UCSD-AML1 (cell line): ENCODE measurements around the gene TTL.
A peak's percentile ranks its signal among the peaks of the same experiment; 100 is the strongest.
"Not testable (repeated sequence)": the region's sequence is repeated elsewhere in the genome, so short reads cannot be mapped to it uniquely, and the experiment has no call there.

ENCODE experiments used
- DNase-seq: peaks from one replicate; lab custom pipeline; 2025; ENCODE audit not compliant: unreplicated experiment; lab: John Stamatoyannopoulos, UW

Gene TTL

DNA sequence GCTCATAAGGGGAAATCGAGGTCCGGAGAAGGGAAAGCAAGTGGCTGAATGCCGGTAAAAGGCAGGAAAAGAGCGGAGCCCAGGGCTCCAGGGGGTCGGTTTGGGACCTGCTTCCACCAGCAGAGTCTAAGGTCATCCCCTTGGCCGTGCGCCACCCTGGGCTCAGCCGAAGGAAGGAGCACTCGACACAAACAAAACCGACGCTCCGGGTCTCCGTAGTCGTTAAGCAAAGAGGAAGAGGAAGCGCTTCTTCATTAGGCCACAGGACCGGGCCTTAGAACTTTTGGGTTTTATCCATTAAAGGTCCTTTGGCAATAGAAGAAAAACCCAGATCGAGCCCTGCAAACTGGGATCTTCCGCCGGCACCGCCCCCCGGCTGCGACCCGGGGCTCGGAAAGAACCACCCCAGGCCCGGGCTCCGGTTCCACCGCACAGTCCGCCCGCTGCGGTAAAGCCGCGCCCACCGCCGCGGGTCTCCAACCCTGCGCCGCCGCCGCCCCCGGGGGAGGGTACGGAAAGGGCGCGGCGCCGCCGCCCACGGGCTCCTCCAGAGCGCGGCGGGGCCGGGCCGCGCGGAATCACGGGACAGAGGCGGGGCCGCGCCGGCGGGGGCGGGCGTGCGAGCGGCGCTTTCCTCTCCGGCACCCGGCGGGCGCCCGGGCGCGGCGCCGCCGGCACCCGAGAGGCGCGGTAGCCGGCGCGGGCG lies at the start of gene TTL:
TSS of gene TTL (plus strand) at position 629 of the 706 bp plus-strand sequence. CDS start 189 bp downstream, outside the sequence.
- DNase-seq = peak; percentile 82

DNA sequence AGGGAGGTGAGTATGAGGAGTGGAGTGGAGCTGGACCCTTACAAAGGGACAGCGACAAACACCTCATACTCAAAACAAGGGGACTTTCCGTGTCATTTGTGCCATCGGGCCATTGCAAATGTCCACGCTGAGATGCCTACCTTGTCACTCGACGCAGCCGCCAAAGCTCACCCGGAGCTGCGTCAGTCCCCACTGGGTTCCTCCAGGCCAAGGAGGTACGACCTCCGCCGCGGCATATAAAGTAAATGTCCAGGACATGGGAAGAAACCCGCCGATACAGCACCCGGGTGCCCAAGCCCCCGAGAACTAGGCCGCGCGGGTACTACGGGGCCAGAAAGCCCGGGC lies 49.6 kb upstream of the TTL start:
- not testable (repeated sequence) for DNase-seq

DNA sequence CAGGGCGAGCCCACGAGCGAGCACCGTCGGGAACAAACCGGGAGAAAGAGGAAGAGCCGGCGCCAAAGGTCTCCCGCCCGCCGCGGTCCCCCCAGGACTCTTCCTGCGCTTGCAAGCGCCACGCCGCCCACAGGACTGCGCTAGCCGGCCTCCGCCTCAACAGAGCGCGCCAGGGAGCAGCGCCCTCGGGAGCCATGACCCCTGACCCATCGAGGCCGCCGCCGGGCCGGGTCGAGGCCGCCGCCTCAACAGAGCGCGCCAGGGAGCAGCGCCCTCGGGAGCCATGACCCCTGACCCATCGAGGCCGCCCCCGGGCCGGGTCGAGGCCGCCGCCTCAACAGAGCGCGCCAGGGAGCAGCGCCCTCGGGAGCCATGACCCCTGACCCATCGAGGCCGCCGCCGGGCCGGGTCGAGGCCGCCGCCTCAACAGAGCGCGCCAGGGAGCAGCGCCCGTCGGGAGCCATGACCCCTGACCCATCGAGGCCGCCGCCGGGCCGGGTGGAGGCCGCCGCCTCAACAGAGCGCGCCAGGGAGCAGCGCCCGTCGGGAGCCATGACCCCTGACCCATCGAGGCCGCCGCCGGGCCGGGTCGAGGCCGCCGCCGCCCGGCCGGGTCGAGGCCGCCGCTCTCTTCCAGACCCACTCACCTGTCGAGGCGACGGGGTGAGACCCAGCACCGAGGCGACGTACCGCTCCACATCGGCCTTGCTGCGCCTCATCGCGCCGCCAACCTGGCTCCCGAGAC lies 49.0 kb upstream of the TTL start:
- DNase-seq = not testable (repeated sequence)

DNA sequence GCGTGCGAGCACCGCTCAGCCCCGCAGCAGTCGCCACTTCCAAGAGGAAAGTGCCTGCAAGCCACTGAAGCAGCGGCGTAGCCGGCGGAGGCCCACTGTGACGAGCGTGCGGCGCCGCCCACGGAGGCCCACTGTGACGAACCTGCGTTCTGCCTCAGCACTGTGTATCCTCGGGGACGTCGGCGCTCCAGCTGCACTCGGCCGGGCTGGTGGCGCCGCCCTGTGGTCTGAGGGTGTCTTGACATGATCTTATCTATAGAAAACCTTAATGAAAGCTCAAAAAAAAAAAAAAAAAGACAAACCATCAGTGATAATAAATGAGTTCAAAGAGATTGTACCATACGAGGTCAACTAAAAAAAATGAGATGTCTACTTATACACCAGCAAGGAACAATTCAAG lies 48.5 kb upstream of the TTL start, which contains the start of gene RGPD8:
TSS of gene RGPD8 (minus strand) at position 166 of the 400 bp plus-strand sequence. CDS start 192 bp downstream, outside the sequence.
- not testable (repeated sequence) for DNase-seq

- no peak for DNase-seq
Observed at GRCh38 chr2:112433932-112434730, 47.8 kb upstream of the TTL start.

DNA sequence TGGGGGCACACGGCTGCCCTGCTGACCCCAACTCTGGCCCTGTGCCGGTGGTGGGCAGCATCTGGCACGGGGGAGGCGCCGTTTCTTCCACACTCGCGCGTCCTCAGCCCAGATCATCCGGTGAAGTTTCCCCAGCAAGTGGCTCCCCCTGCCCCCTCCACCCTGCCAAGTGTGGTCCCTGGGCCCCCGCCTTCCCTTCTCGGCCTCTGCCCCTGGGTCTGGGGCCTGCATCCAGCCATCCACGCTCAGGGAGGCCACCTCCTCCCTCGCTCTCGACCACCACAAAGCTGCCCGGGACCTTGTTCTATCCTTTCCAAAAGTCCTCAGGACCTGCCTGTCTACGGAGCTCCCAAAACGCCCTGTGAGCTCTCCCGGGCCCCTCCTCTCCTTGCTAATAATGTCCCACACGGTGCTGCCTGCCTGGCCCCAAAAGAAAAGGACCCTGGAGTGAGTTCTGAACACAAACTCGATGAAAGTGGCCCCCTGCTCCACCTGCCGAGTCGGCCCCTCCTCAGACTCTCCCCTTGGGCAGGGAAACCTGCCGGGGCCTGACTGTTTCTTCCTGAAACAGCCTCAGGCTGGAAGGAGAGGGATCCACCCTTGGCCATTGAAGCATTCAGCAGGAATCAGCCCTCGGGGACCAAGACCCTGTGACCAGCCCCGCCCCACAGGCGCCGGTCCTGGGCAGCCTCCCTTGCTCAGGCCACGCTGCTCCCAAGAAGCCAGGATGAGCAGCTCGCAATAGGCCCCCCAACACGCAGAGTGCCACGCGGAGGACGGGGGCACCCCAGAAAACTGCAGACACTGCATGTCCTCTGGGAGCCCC lies 46.9 kb upstream of the TTL start:
- not testable (repeated sequence) for DNase-seq

GRCh38 chr2:112435716-112436431 lies 46.1 kb upstream of the TTL start:
- DNase-seq = not testable (repeated sequence)

DNA sequence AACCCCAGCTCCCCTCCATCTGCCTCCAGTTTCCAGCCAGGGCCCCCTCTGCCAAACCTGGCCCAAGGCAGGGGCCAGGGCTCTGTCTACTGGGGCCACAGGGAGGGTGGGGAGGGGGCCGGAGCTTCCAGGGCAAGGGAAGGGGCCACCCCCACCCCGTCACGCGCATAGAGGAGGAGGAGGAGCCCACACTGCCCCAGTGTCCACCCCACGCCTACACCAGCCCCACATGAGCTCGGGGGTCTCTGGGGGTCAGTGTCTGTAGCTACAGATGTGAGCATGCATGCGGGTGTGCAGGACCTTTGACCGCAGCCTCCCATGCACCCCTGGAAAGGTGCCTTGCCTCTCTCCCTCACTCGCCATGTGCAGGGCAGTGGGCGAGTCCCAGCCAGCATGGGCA lies 45.0 kb upstream of the TTL start:
- DNase-seq = not testable (repeated sequence)

- DNase-seq = not testable (repeated sequence)
Observed at GRCh38 chr2:112437405-112437831, 44.5 kb upstream of the TTL start.

GRCh38 chr2:112438603-112439261 lies 43.2 kb upstream of the TTL start:
- DNase-seq = not testable (repeated sequence)

DNA sequence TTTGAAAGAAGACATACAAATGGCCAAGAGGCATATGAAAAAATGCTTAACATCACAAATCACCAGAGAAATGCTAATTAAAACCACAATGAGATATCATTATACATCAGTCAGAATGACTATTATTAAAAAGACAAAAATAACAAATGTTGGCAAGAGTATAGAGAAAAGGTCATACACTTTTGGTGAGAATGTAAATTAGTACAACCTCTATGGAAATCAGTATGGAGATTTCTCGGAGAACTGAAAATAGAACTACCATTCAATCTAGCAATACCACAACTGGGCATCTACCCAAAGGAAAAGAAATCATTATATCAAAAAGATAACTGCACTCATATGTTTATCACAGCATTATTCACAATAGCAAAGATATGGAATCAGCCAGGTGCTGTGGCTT lies 37.7 kb upstream of the TTL start:
- not testable (repeated sequence) for DNase-seq

- no peak for DNase-seq
Observed at GRCh38 chr2:112449854-112450253, 32.1 kb upstream of the TTL start.

GRCh38 chr2:112451317-112451716 lies 30.6 kb upstream of the TTL start:
- DNase-seq = no peak

- DNase-seq = no peak
Observed at GRCh38 chr2:112454586-112454985, 27.4 kb upstream of the TTL start.

DNA sequence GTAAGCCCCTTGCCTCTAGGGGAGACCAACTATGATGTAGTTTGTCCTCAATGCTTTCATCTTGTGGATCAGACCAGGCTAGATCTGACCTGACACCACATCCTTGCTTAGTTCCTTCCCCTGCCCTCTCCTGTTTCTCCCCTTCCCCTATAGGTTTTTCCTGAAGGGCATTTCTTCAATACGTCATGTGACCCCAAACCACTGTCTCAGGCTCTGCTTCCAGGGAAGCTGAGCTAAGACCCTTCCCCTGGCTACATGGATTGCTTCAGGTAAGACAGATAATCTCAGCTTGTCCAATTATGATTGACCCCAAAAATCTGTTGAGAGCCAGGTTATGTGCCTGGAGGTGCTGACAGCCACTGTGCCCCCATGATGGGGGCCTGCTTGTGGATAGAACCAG lies 22.6 kb upstream of the TTL start:
- no peak for DNase-seq

- DNase-seq = no peak
Observed at GRCh38 chr2:112462178-112462577, 19.8 kb upstream of the TTL start.

DNA sequence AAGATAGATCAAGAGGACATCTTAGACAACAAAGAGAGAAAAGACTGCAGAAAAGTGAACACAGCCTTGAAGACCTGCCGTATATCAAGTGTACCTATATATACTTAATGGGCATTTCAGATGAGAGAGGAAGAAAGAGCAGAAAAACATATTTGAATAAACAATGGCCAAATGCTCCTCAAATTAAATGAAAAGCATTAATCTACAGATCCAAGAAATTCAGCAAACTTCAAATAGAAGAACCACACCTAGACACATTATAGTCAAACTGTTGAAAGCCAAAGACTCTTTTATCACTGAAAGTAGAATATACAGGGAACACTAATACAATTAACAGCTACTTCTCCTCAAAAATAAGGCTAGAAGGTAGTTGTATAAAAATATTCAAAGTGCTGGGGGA lies 18.7 kb upstream of the TTL start:
- DNase-seq = no peak

GRCh38 chr2:112465382-112465781 lies 16.6 kb upstream of the TTL start:
- no peak for DNase-seq

- DNase-seq = no peak
Observed at GRCh38 chr2:112472547-112473263, 9.3 kb upstream of the TTL start.
